ENCODE measurements around the gene ATP8A2. TPM values are rescaled to one million over a fixed set of nuclear protein-coding genes. Genes with fewer than 3 reads are reported as not detected.

The ATP8A2 gene
- total RNA-seq, 2 experiments from 2014 or later = 0.92 to 0.94 TPM

GRCh38 chr13:25839371-25839770 lies 467.6 kb downstream of the ATP8A2 start:
- TF ChIP-seq, protein P1, sequence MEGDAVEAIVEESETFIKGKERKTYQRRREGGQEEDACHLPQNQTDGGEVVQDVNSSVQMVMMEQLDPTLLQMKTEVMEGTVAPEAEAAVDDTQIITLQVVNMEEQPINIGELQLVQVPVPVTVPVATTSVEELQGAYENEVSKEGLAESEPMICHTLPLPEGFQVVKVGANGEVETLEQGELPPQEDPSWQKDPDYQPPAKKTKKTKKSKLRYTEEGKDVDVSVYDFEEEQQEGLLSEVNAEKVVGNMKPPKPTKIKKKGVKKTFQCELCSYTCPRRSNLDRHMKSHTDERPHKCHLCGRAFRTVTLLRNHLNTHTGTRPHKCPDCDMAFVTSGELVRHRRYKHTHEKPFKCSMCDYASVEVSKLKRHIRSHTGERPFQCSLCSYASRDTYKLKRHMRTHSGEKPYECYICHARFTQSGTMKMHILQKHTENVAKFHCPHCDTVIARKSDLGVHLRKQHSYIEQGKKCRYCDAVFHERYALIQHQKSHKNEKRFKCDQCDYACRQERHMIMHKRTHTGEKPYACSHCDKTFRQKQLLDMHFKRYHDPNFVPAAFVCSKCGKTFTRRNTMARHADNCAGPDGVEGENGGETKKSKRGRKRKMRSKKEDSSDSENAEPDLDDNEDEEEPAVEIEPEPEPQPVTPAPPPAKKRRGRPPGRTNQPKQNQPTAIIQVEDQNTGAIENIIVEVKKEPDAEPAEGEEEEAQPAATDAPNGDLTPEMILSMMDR (IDR thresholded peaks at IDR 0.05) = no peak
- no peaks in the 10 kb centered on the region for H3K36me3 Mint-ChIP-seq (ENCODE audit: low read depth)
- no peak for DNase-seq
- H3K4me3 Mint-ChIP-seq = no peak overlapping the region
- no peak overlapping the region for H3K27ac Mint-ChIP-seq
- H3K4me1 Mint-ChIP-seq (ENCODE audit: low read depth) = no peaks in the 10 kb centered on the region
- ChIA-PET POLR2A (no interaction called here), CTCF (interaction anchor here (1.5 kb wide), 1 partner anchor 10 kb away, joined by 4 read pairs; no protein-coding TSS in a partner anchor)
- ATAC-seq = no peak
- H3K27me3 Mint-ChIP-seq = peaks cover 4% of the 10 kb centered on the region
- intact Hi-C loops (cut with micrococcal nuclease) = no loop called here
- no peaks in the 10 kb centered on the region for H3K9me3 Mint-ChIP-seq

DNA sequence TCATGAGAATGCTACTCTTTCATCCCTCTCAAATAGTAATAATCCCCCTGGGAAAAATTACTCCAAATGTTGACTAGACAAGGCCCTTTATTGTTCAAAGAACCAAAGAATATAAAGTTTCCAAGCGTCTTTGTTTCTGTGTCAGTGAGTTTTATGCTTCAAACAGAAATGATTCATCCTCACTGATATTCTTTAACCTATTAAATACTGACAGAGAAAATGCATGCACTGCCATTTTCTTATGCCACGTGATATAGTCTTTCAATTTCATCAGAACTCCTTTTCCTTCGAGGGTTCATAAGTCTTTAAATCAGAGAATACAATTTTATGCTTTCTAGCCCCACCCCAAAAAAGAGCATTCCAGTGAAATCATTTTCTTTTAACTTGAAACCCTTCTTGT lies 468.5 kb downstream of the ATP8A2 start:
- ChIA-PET POLR2A (no interaction called here), CTCF (no interaction called here)
- Mint-ChIP-seq H3K9me3 (no peaks in the 10 kb centered on the region), H3K27me3 (peaks cover 2% of the 10 kb centered on the region), H3K4me1 (ENCODE audit: low read depth) (no peaks in the 10 kb centered on the region), H3K4me3 (no peak overlapping the region), H3K36me3 (ENCODE audit: low read depth) (no peaks in the 10 kb centered on the region), H3K27ac (no peak overlapping the region)
- intact Hi-C loops (cut with micrococcal nuclease) = no loop called here
- TF ChIP-seq, protein P1 (IDR thresholded peaks at IDR 0.05) = no peak
- ATAC-seq (no peak), DNase-seq (no peak)

GRCh38 chr13:25840931-25841330 lies 469.2 kb downstream of the ATP8A2 start:
- no peak for DNase-seq
- ChIA-PET POLR2A (no interaction called here), CTCF (interaction anchor here (2.6 kb wide), 1 partner anchor 12 kb away, joined by 10 read pairs; no protein-coding TSS in a partner anchor)
- H3K27ac Mint-ChIP-seq = no peak overlapping the region
- H3K36me3 Mint-ChIP-seq (ENCODE audit: low read depth) = no peaks in the 10 kb centered on the region
- TF ChIP-seq, protein P1 (IDR thresholded peaks at IDR 0.05) = no peak
- intact Hi-C loops (cut with micrococcal nuclease) = no loop called here
- H3K4me1 Mint-ChIP-seq (ENCODE audit: low read depth) = no peaks in the 10 kb centered on the region
- ATAC-seq = no peak
- no peaks in the 10 kb centered on the region for H3K9me3 Mint-ChIP-seq
- peaks cover 2% of the 10 kb centered on the region for H3K27me3 Mint-ChIP-seq
- H3K4me3 Mint-ChIP-seq = no peak overlapping the region

DNA sequence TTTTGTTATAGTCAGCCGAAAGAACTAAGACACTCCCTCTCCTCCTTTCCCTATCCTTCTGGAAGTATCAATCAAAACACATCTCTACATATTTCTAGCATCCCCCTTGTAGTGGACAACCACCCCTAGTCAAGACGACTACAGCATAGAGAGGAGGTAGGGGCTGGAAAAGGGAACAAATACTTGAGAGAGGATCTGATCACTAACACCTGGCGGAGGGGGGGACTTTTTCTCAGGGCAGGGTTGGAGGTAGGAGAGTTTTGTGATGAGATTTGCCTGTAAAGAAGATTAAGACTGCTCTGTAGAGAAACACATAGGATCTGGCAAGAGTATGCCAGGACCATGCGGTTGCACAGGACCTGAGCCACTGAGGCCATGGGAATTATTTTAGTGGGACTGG lies 471.9 kb downstream of the ATP8A2 start:
- peaks cover 17% of the 10 kb centered on the region for H3K4me1 Mint-ChIP-seq (ENCODE audit: low read depth)
- ChIA-PET CTCF (no interaction called here), POLR2A (no interaction called here)
- TF ChIP-seq, protein P1 (IDR thresholded peaks at IDR 0.05) = no peak
- no peak overlapping the region for H3K27ac Mint-ChIP-seq
- peaks cover 2% of the 10 kb centered on the region for H3K27me3 Mint-ChIP-seq
- H3K9me3 Mint-ChIP-seq = no peaks in the 10 kb centered on the region
- intact Hi-C loops (cut with micrococcal nuclease) = no loop called here
- no peak for DNase-seq
- no peak for ATAC-seq
- no peaks in the 10 kb centered on the region for H3K36me3 Mint-ChIP-seq (ENCODE audit: low read depth)
- no peak overlapping the region for H3K4me3 Mint-ChIP-seq

GRCh38 chr13:25844559-25845434 lies 473.0 kb downstream of the ATP8A2 start:
- TF ChIP-seq, protein P1 (IDR thresholded peaks at IDR 0.05) = no peak
- Mint-ChIP-seq H3K9me3 (no peaks in the 10 kb centered on the region), H3K27ac (no peak overlapping the region), H3K4me1 (ENCODE audit: low read depth) (peaks cover 22% of the 10 kb centered on the region), H3K27me3 (peaks cover 2% of the 10 kb centered on the region), H3K36me3 (ENCODE audit: low read depth) (no peaks in the 10 kb centered on the region), H3K4me3 (no peak overlapping the region)
- intact Hi-C loops (cut with micrococcal nuclease) = no loop called here
- POLR2A ChIA-PET = interaction anchor here (0.5 to 0.7 kb wide), 2 partner anchors 242 to 419 kb away, joined by 3 read pairs; no protein-coding TSS in a partner anchor
- CTCF ChIA-PET = no interaction called here
- ATAC-seq = no peak
- no peak for DNase-seq
